WTC11 (cell line): ENCODE results near the gene STUM.

Source experiments
- MXD4 ChIP-seq: fragments of 250-450 bp; sonication (Bioruptor Pico); IDR thresholded peaks from 2 replicates; pipeline ENCODE4 v1.8.0; 2021; ENCODE audit warnings: mild to moderate bottlenecking, moderate library complexity, borderline replicate concordance
- RELA ChIP-seq: sonication (generic); formaldehyde crosslinking; IDR thresholded peaks from 2 replicates; pipeline ENCODE4 v1.8.1; 2022; ENCODE audit warnings: missing genetic modification reagents, mild to moderate bottlenecking, borderline replicate concordance
- SP1 ChIP-seq: sonication (generic); formaldehyde crosslinking; conservative IDR thresholded peaks from 2 replicates; pipeline ENCODE4 v1.8.1; 2022; ENCODE audit warnings: missing genetic modification reagents
- ZNF317 ChIP-seq: sonication (generic); formaldehyde crosslinking; IDR thresholded peaks from 2 replicates; pipeline ENCODE4 v1.8.1; 2023; ENCODE audit warnings: low read depth, mild to moderate bottlenecking, moderate library complexity, missing genetic modification reagents, borderline replicate concordance
- TF ChIP-seq, protein P1 (sequence below): fragments of 200-600 bp; IDR thresholded peaks from 2 replicates; pipeline ENCODE4 v1.8.0; 2022; ENCODE audit warnings: antibody characterized with exemption

DNA sequence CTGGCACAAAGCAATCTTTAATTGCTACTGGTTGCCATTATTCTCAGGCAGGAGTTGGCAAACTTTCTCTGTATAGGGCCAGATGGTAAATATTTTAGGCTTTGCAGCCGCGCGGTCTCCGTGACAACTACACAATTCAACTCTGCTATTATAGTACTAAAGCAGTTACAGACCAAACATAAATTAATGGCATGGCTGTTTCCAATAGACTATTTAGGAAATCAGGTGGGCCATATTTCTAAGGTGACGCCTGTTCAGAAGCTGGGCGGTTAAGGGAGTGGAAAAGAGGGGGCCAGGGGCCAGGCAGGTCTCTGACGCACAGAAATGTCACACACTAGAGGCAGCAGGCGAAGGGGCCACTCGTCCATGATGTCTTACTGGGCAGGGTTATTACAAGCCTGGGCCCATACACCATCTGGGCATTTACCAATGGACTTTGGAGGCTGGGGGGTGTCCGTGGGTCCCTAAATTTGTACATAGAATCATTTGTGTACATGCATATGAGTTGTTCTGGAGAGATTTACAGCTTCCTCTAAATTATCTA is 80.1 kb downstream of the STUM start:
- TF ChIP-seq RELA (no peak), ZNF317 (no peak), SP1 (CRISPR knock-in tag) (no peak), MXD4 (CRISPR knock-in tag) (no peak)
- TF ChIP-seq, protein P1, sequence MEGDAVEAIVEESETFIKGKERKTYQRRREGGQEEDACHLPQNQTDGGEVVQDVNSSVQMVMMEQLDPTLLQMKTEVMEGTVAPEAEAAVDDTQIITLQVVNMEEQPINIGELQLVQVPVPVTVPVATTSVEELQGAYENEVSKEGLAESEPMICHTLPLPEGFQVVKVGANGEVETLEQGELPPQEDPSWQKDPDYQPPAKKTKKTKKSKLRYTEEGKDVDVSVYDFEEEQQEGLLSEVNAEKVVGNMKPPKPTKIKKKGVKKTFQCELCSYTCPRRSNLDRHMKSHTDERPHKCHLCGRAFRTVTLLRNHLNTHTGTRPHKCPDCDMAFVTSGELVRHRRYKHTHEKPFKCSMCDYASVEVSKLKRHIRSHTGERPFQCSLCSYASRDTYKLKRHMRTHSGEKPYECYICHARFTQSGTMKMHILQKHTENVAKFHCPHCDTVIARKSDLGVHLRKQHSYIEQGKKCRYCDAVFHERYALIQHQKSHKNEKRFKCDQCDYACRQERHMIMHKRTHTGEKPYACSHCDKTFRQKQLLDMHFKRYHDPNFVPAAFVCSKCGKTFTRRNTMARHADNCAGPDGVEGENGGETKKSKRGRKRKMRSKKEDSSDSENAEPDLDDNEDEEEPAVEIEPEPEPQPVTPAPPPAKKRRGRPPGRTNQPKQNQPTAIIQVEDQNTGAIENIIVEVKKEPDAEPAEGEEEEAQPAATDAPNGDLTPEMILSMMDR = no peak
